ENCODE data around the gene RSBN1. TPM values are rescaled to one million over a fixed set of nuclear protein-coding genes. Genes with fewer than 3 reads are reported as not detected.

The RSBN1 gene
- total and polyA plus RNA-seq, 7 donors, result 5.4 to 33.9 (median 15.5) TPM

DNA sequence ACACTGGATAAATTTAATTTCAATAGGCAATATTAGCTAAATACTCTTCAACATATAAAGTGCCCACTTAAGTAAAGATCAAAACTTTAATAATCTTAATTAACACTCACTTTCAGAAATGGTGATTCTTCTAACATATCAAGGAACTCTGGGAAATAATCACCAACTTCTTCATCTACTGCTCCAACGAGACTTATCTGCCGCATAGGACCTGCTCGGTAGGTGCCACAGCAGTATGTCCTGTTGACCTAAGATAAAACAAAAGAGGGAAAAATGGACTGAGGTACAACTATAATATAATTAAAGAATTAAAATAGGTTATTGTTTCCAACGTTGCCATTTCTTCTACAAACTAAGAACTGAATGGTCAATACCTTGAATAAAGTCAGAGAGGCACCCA, 34.7 kb downstream of the RSBN1 start:
- TF ChIP-seq POLR2AphosphoS5 (IDR thresholded peaks at IDR 0.05) (no peak), EP300 (IDR thresholded peaks at IDR 0.05) (no peak), POLR2A (IDR thresholded peaks at IDR 0.05) (no peak), CTCF (IDR thresholded peaks at IDR 0.05) (no peak)
- Histone ChIP-seq H3K4me1 (peaks cover 0 to 39% (median 25%) of the 10 kb centered on the region in 4 donors), H3K36me3 (peaks cover 0 to 46% (median 0%) of the 10 kb centered on the region in 4 donors), H3K4me3 (no peak overlapping the region), H3K9me3 (no peaks in the 10 kb centered on the region), H3K27ac (no peak overlapping the region), H3K27me3 (no peaks in the 10 kb centered on the region)
- intact Hi-C loops (cut with DNase I), result no loop called here
- 84 to 95% methylated on average over 4 of the region's 4 CpGs for WGBS, 2 donors
- DNase-seq, result no peak

- Histone ChIP-seq H3K27me3 (no peaks in the 10 kb centered on the region), H3K4me3 (no peak overlapping the region), H3K36me3 (peaks cover 0 to 37% (median 0%) of the 10 kb centered on the region in 4 donors), H3K4me1 (peaks cover 0 to 79% (median 33%) of the 10 kb centered on the region in 4 donors), H3K9me3 (no peaks in the 10 kb centered on the region), H3K27ac (peak overlapping the region in 2 of 4 donors; percentile 39 to 57)
- TF ChIP-seq CTCF (IDR thresholded peaks at IDR 0.05) (no peak), POLR2A (IDR thresholded peaks at IDR 0.05) (no peak), POLR2AphosphoS5 (IDR thresholded peaks at IDR 0.05) (no peak), EP300 (IDR thresholded peaks at IDR 0.05) (no peak)
- 88 to 90% methylated on average over 1 of the region's 1 CpG for WGBS, 2 donors
- intact Hi-C loops (cut with DNase I), result no loop called here
- no peak for DNase-seq
These were observed 42.2 kb downstream of the RSBN1 start for GRCh38 chr1:113770031-113770430.

GRCh38 chr1:113769601-113769970, 42.7 kb downstream of the RSBN1 start:
- H3K9me3 ChIP-seq, result no peaks in the 10 kb centered on the region
- TF ChIP-seq POLR2A (IDR thresholded peaks at IDR 0.05), result no peak
- no peak for TF ChIP-seq CTCF (IDR thresholded peaks at IDR 0.05)
- no peak for TF ChIP-seq EP300 (IDR thresholded peaks at IDR 0.05)
- TF ChIP-seq POLR2AphosphoS5 (IDR thresholded peaks at IDR 0.05), result no peak
- no peak for DNase-seq
- peaks cover 0 to 83% (median 37%) of the 10 kb centered on the region in 4 donors for H3K4me1 ChIP-seq
- H3K36me3 ChIP-seq, result peaks cover 0 to 32% (median 0%) of the 10 kb centered on the region in 4 donors
- peak overlapping the region in 3 of 4 donors; percentile 11 to 57 (median 39) for H3K27ac ChIP-seq
- H3K4me3 ChIP-seq, result no peak overlapping the region
- intact Hi-C loops (cut with DNase I), result no loop called here
- H3K27me3 ChIP-seq, result no peaks in the 10 kb centered on the region

DNA sequence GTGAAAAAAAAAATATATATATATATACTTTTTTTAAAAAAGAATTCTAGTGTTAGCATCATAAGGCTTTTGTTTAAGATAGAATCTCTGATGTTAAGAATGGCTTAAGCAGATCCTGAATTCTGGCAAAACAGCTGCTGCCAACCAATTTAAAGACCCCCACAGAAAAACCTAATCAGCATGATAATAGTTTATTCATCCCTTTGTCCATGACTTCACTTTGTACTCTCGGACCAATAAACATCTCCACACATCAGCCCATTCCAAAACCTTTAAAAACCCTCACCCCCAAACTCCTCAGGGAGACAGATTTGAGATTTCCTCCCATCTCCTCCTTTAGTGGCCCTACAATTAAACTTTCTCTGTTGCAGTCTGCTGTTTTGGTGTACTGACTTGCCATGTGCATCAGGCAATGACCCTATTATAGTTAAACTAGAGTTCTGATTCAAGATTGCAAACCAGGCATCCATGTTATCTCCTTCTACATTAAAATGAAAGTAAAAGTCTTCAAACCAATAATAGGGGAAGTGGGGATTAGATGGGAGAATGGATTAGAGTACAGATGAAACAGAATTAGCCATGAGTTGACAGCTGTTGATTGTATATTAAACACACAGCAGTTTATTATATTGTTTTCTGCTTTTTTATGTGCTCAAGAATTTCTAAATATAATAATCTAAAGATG, 43.2 kb downstream of the RSBN1 start:
- WGBS, 2 donors, result 91 to 98% methylated on average over 1 of the region's 1 CpG
- intact Hi-C loops (cut with DNase I), result no loop called here
- peak overlapping the region in 3 of 4 donors; percentile 11 to 57 (median 39) for H3K27ac ChIP-seq
- no peaks in the 10 kb centered on the region for H3K27me3 ChIP-seq
- H3K4me3 ChIP-seq, result no peak overlapping the region
- peaks cover 0 to 27% (median 0%) of the 10 kb centered on the region in 4 donors for H3K36me3 ChIP-seq
- no peak for DNase-seq
- TF ChIP-seq CTCF (IDR thresholded peaks at IDR 0.05) (no peak), POLR2A (IDR thresholded peaks at IDR 0.05) (no peak), EP300 (IDR thresholded peaks at IDR 0.05) (no peak), POLR2AphosphoS5 (IDR thresholded peaks at IDR 0.05) (no peak)
- no peaks in the 10 kb centered on the region for H3K9me3 ChIP-seq
- peaks cover 0 to 89% (median 37%) of the 10 kb centered on the region in 4 donors for H3K4me1 ChIP-seq
